ENCODE measurements around the gene TMEM114. TPM values are rescaled to one million over a fixed set of nuclear protein-coding genes. Genes with fewer than 3 reads are reported as not detected.

Gene TMEM114
- total RNA-seq, 1 donor from 2014 or later = not detected

DNA sequence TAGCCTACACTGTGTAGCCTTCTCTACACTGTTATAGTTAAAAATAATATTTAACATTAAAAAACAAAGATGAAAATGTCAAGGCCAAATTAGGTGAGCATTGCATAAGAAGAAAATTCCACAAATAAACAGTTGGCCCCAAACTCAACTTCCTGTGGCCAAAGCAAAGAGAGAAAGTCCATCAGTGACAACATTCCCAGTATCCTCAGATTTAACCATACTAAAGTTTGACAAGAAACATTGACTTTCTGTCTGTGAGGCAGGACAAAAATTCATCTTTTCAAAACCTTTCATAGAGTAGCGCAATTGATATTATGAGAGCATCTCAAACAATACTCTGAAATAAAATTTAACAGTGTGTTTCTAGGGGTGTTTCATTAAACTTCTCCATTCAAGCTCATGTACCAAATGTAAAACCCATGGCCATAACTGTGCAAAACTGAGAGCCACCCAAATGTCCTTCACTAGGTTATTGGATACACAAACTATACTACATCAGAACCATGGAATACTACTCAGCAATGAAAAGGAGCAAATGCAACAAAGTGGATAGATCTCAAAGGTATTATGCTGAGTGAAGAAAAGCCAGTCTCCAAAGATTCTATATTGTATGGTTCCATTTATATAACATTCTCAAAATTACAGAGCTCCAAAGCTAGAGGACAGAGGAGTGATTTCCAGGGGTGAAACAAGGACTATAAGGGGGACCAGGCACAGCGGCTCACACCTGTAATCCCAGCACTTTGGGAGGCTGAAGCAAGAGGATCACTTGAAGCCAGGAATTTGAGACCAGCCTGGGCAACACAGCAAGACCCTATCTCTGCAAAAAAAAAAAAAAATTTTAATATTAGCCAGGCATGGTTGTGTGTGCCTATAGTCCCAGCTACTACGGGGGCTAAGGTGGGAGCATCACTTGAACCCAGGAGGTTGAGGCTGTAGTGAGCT is 38.7 kb downstream of the TMEM114 start:
- DNase-seq (ENCODE audit: low spot score) = no peak
- Mint-ChIP-seq H3K4me1 (ENCODE audit: low read depth) (no peaks in the 10 kb centered on the region), H3K27me3 (ENCODE audit: low read depth) (peaks cover 41% of the 10 kb centered on the region), H3K36me3 (ENCODE audit: low read depth) (no peaks in the 10 kb centered on the region), H3K9me3 (ENCODE audit: low read depth) (no peaks in the 10 kb centered on the region), H3K4me3 (ENCODE audit: unreplicated experiment) (no peak overlapping the region), H3K27ac (ENCODE audit: unreplicated experiment) (no peak overlapping the region)
- TF ChIP-seq, protein P1, sequence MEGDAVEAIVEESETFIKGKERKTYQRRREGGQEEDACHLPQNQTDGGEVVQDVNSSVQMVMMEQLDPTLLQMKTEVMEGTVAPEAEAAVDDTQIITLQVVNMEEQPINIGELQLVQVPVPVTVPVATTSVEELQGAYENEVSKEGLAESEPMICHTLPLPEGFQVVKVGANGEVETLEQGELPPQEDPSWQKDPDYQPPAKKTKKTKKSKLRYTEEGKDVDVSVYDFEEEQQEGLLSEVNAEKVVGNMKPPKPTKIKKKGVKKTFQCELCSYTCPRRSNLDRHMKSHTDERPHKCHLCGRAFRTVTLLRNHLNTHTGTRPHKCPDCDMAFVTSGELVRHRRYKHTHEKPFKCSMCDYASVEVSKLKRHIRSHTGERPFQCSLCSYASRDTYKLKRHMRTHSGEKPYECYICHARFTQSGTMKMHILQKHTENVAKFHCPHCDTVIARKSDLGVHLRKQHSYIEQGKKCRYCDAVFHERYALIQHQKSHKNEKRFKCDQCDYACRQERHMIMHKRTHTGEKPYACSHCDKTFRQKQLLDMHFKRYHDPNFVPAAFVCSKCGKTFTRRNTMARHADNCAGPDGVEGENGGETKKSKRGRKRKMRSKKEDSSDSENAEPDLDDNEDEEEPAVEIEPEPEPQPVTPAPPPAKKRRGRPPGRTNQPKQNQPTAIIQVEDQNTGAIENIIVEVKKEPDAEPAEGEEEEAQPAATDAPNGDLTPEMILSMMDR (IDR thresholded peaks at IDR 0.05) = no peak

DNA sequence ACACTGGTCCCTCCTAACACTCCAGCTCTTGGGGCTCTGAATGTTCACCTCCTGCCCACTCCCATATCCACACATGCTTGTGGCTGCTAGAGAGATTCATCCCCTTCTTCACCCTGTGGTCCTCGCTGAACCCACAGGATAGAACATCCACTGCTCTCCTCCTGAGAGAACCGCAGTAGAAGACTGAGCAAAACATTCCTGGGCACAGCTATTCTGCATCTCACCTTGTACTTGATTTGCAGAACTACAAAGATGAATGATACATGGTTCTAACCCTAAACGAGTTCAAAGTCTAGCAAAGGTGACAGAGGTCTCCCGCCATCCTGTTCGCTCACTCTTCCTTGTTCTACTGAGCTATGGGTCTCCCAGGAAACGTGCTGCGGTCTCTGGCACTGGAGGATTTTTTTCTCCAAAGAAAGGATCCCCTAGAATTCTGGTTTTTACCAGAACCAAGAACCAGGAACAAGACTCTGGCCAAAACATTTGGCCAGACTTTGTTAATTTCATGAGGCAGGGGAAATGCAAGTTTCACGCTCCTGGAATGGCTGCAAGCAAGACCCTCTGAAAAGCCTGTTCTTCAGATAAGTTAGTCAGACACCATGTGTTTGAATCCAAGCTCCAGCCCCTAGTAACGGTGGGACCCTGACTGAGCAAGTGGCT is 39.5 kb downstream of the TMEM114 start:
- Mint-ChIP-seq H3K36me3 (ENCODE audit: low read depth) (no peaks in the 10 kb centered on the region), H3K27me3 (ENCODE audit: low read depth) (peaks cover 40% of the 10 kb centered on the region), H3K4me3 (ENCODE audit: unreplicated experiment) (no peak overlapping the region), H3K4me1 (ENCODE audit: low read depth) (no peaks in the 10 kb centered on the region), H3K9me3 (ENCODE audit: low read depth) (no peaks in the 10 kb centered on the region), H3K27ac (ENCODE audit: unreplicated experiment) (no peak overlapping the region)
- DNase-seq (ENCODE audit: low spot score) = no peak
- TF ChIP-seq, protein P1 (IDR thresholded peaks at IDR 0.05) = no peak

DNA sequence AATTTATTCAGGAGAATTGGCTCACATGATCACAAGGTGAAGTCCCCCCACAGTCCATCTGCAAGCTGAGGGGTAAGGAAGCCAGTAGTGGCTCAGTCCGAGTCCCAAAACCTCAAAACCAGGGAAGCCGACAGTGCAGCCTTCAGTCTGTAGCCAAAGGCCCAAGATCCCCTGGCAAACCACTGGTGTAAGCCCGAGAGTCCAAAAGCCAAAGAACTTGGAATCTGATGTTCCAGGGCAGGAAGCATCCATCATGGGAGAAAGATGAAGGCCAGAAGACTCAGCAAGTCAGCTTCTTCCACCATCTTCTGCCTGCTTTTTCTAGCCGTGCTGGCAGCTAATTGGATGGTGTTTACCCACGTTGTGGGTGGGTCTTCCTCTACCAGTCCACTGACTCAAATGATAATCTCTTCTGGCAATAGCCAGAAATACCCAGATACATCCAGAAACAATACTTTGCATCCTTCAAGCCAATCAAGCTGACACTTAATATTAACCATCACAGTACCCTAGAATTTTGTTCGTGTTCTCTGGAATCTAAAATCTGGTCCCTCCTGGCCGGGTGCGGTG is 40.4 kb downstream of the TMEM114 start:
- no peak for DNase-seq (ENCODE audit: low spot score)
- no peak overlapping the region for H3K27ac Mint-ChIP-seq (ENCODE audit: unreplicated experiment)
- no peaks in the 10 kb centered on the region for H3K9me3 Mint-ChIP-seq (ENCODE audit: low read depth)
- no peak overlapping the region for H3K4me3 Mint-ChIP-seq (ENCODE audit: unreplicated experiment)
- H3K27me3 Mint-ChIP-seq (ENCODE audit: low read depth) = peaks cover 34% of the 10 kb centered on the region
- H3K4me1 Mint-ChIP-seq (ENCODE audit: low read depth) = no peaks in the 10 kb centered on the region
- no peaks in the 10 kb centered on the region for H3K36me3 Mint-ChIP-seq (ENCODE audit: low read depth)
- TF ChIP-seq, protein P1 (IDR thresholded peaks at IDR 0.05) = no peak

DNA sequence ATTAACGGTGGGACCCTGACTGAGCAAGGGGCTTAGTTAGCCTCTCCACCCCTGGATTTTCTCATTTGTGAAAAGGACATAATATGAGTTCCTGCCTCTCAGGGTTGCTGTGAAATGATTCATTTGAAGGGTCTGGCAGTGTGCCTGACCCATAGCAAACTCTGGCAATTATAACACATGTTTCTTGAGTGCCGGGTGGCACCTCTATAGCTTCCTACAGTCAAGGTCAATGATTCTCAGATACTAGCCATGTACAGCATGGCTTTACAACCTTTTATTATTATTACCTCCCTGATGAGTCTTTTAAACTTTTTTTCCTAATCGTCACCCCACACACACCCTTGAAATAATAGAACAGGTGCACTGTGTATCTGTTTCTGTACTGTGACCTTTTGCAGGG is 42.1 kb downstream of the TMEM114 start:
- H3K27me3 Mint-ChIP-seq (ENCODE audit: low read depth) = peaks cover 35% of the 10 kb centered on the region
- no peaks in the 10 kb centered on the region for H3K4me1 Mint-ChIP-seq (ENCODE audit: low read depth)
- H3K4me3 Mint-ChIP-seq (ENCODE audit: unreplicated experiment) = no peak overlapping the region
- H3K27ac Mint-ChIP-seq (ENCODE audit: unreplicated experiment) = no peak overlapping the region
- DNase-seq (ENCODE audit: low spot score) = no peak
- H3K9me3 Mint-ChIP-seq (ENCODE audit: low read depth) = no peaks in the 10 kb centered on the region
- H3K36me3 Mint-ChIP-seq (ENCODE audit: low read depth) = no peaks in the 10 kb centered on the region
- TF ChIP-seq, protein P1 (IDR thresholded peaks at IDR 0.05) = no peak

DNA sequence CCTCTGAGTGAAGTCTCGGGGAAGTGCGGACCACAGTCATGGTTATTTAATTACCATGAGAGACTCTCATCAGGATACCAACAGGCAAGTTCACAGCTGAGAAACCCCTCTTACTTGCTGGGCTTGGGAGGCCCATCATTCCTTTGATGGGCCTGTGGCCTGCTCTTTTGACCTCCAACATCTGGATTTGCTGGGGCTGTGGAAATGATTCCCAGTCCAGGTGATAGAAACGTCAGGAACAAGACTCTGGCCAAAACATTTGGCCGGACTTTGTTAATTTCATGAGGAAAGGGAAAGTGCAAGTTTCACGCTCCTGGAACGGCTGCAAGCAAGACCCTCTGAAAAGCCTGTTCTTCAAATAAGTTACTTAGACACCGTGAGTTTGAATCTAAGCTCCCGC is 42.5 kb downstream of the TMEM114 start:
- TF ChIP-seq, protein P1 (IDR thresholded peaks at IDR 0.05) = no peak
- DNase-seq (ENCODE audit: low spot score) = no peak
- no peak overlapping the region for H3K4me3 Mint-ChIP-seq (ENCODE audit: unreplicated experiment)
- peaks cover 31% of the 10 kb centered on the region for H3K27me3 Mint-ChIP-seq (ENCODE audit: low read depth)
- H3K27ac Mint-ChIP-seq (ENCODE audit: unreplicated experiment) = no peak overlapping the region
- no peaks in the 10 kb centered on the region for H3K9me3 Mint-ChIP-seq (ENCODE audit: low read depth)
- H3K36me3 Mint-ChIP-seq (ENCODE audit: low read depth) = no peaks in the 10 kb centered on the region
- no peaks in the 10 kb centered on the region for H3K4me1 Mint-ChIP-seq (ENCODE audit: low read depth)

Data from chondrocyte (in vitro differentiated cells).